Naive thymus-derived CD4-positive, alpha-beta T cell (primary cell): Measurements from ENCODE around the gene TLX1. TPM values are rescaled to one million over a fixed set of nuclear protein-coding genes. Genes with fewer than 3 reads are reported as not detected.

Experiments used
- ATAC-seq: fragments of 150-1000 bp; cut with Tn5 transposase; 2 replicates; pipeline ENCODE4 v1.10.0; 2021; ENCODE audit warnings: mild to moderate bottlenecking, moderate library complexity
- CTCF ChIA-PET: fragments of 350-600 bp; sonication (Branson Sonifier 250); formaldehyde crosslinking; loops from one replicate; lab custom pipeline; 2021; ENCODE audit warnings: antibody characterized with exemption; lab: Charles Lee
- POLR2A ChIA-PET: fragments of 350-600 bp; sonication (Branson Sonifier 250); formaldehyde crosslinking; loops from one replicate; lab custom pipeline; 2021; ENCODE audit warnings: antibody characterized with exemption, inconsistent platforms; lab: Charles Lee
- DNase-seq, 9 donors: peaks; one replicate each; pipeline versions ENCODE4 v3.0.0 to v3.0.0-alpha.2; 2020 to 2022; ENCODE audit warnings: mixed read lengths in 1 of 9
- H3K27ac ChIP-seq: one replicate; pipeline ENCODE4 v1.7.0; 2013; ENCODE audit warnings: mild to moderate bottlenecking, low read depth, low read length, moderate library complexity
- H3K27me3 ChIP-seq, 2 donors: one replicate each; pipeline ENCODE4 v1.7.0; 2013; ENCODE audit warnings: low read length in 2 of 2, mild to moderate bottlenecking in 2 of 2, moderate library complexity in 2 of 2; ENCODE audit not compliant: control insufficient read depth in 2 of 2, insufficient read depth in 2 of 2
- H3K36me3 ChIP-seq, 3 experiments: 1 replicate in 2 of 3; 2 replicates in 1 of 3; pipeline ENCODE4 v1.7.0; 2013; ENCODE audit warnings: low read length in 3 of 3, mild to moderate bottlenecking in 3 of 3, moderate library complexity in 1 of 3; ENCODE audit not compliant: insufficient read depth in 3 of 3, control insufficient read depth in 2 of 3
- H3K4me1 ChIP-seq, 2 donors: one replicate each; pipeline ENCODE4 v1.7.0; 2013; ENCODE audit warnings: low read length in 2 of 2, mild to moderate bottlenecking in 2 of 2, moderate library complexity in 1 of 2; ENCODE audit not compliant: control insufficient read depth in 2 of 2, insufficient read depth in 2 of 2
- H3K4me3 ChIP-seq: 2 replicates; pipeline ENCODE4 v1.7.0; 2013; ENCODE audit warnings: mild to moderate bottlenecking, low read length
- H3K9me3 ChIP-seq, 3 experiments: 1 replicate in 2 of 3; 2 replicates in 1 of 3; pipeline ENCODE4 v1.7.0; 2013; ENCODE audit warnings: low read length in 3 of 3; ENCODE audit not compliant: control insufficient read depth in 2 of 3
- H3K27ac Mint-ChIP-seq, 9 donors: one replicate each; pipeline ENCODE4 v1.8.0; 2020 to 2022; ENCODE audit warnings: mixed read lengths in 9 of 9, mild to moderate bottlenecking in 8 of 9, moderate library complexity in 5 of 9, inconsistent platforms in 2 of 9
- H3K27me3 Mint-ChIP-seq, 5 donors: one replicate each; pipeline ENCODE4 v1.8.0; 2021 to 2022; ENCODE audit warnings: mixed read lengths in 5 of 5, mild to moderate bottlenecking in 1 of 5
- H3K36me3 Mint-ChIP-seq, 5 donors: one replicate each; pipeline ENCODE4 v1.8.0; 2020 to 2022; ENCODE audit warnings: mixed read lengths in 5 of 5, mild to moderate bottlenecking in 3 of 5, inconsistent platforms in 1 of 5
- H3K4me1 Mint-ChIP-seq, 7 donors: one replicate each; pipeline ENCODE4 v1.8.0; 2020 to 2022; ENCODE audit warnings: mixed read lengths in 7 of 7, mild to moderate bottlenecking in 3 of 7, inconsistent platforms in 1 of 7
- H3K4me3 Mint-ChIP-seq, 10 donors: one replicate each; pipeline ENCODE4 v1.8.0; 2020 to 2022; ENCODE audit warnings: mild to moderate bottlenecking in 10 of 10, mixed read lengths in 10 of 10, moderate library complexity in 6 of 10, inconsistent platforms in 2 of 10
- H3K9me3 Mint-ChIP-seq, 11 donors: one replicate each; pipeline ENCODE4 v1.8.0; 2020 to 2022; ENCODE audit warnings: mixed read lengths in 11 of 11, mild to moderate bottlenecking in 4 of 11, inconsistent platforms in 1 of 11, moderate library complexity in 1 of 11
- intact Hi-C, 2 donors: fragments of 100-400 bp; cut with micrococcal nuclease; formaldehyde crosslinking; loops; one replicate each; pipeline ENCODE4 v1.15.1; 2023
- polyA plus RNA-seq, 2 donors: library from polyadenylated mRNA; unstranded; fragments of 300-500 nt; fragmentation: Illumina TruSeq; gene quantifications; one replicate each; pipeline ENCODE4 v1.2.3, GENCODE V29; 2021
- total RNA-seq, 6 experiments: library from RNA in 5 of 6; stranded (reverse) in 5 of 6; gene quantifications; 1 replicate in 5 of 6; 2 replicates in 1 of 6; pipeline ENCODE4 v1.2.3 and lab custom pipeline; 2021 to 2026

TLX1 gene
- total and polyA plus RNA-seq, 7 experiments from 2014 or later, result not detected

- POLR2A ChIA-PET, result no interaction called here
- H3K27me3 ChIP-seq, result peaks cover 11 to 26% of the 10 kb centered on the region in 2 donors
- peak overlapping the region in 2 of 10 donors; percentile 12 to 45 for H3K4me3 Mint-ChIP-seq
- peaks cover 0 to 23% of the 10 kb centered on the region in 2 donors for H3K4me1 ChIP-seq
- CTCF ChIA-PET, result no interaction called here
- H3K9me3 Mint-ChIP-seq, result peaks cover 0 to 2% (median 0%) of the 10 kb centered on the region in 11 donors
- intact Hi-C loops, result no loop called here
- H3K27ac Mint-ChIP-seq, result no peak overlapping the region
- peaks cover 8 to 31% (median 20%) of the 10 kb centered on the region in 7 donors for H3K4me1 Mint-ChIP-seq
- peaks cover 75 to 89% (median 83%) of the 10 kb centered on the region in 5 donors for H3K27me3 Mint-ChIP-seq
- H3K9me3 ChIP-seq, result no peaks in the 10 kb centered on the region
- H3K36me3 ChIP-seq, result no peaks in the 10 kb centered on the region
- no peak for DNase-seq
- ATAC-seq, result no peak
- H3K36me3 Mint-ChIP-seq, result peaks cover 0 to 5% (median 0%) of the 10 kb centered on the region in 5 donors
- H3K4me3 ChIP-seq, result no peak overlapping the region
- no peak overlapping the region for H3K27ac ChIP-seq
Observed at GRCh38 chr10:101130141-101130540, 959 bp upstream of the TLX1 start.

GRCh38 chr10:101131962-101132635 is 999 bp downstream of the TLX1 start:
- Histone ChIP-seq H3K4me3 (no peak overlapping the region), H3K27ac (no peak overlapping the region), H3K9me3 (no peaks in the 10 kb centered on the region), H3K27me3 (peaks cover 11 to 21% of the 10 kb centered on the region in 2 donors), H3K36me3 (no peaks in the 10 kb centered on the region), H3K4me1 (peaks cover 0 to 23% of the 10 kb centered on the region in 2 donors)
- peaks cover 0 to 2% (median 0%) of the 10 kb centered on the region in 11 donors for H3K9me3 Mint-ChIP-seq
- ATAC-seq (no peak), DNase-seq (no peak)
- H3K4me1 Mint-ChIP-seq, result peaks cover 16 to 40% (median 28%) of the 10 kb centered on the region in 7 donors
- ChIA-PET CTCF (interaction anchor here (1.0 kb wide), 1 partner anchor 36 kb away, joined by 4 read pairs; no protein-coding TSS in a partner anchor), POLR2A (no interaction called here)
- H3K27me3 Mint-ChIP-seq, result peaks cover 75 to 90% (median 84%) of the 10 kb centered on the region in 5 donors
- H3K4me3 Mint-ChIP-seq, result peak overlapping the region in 9 of 10 donors; percentile 58 to 81 (median 75)
- intact Hi-C loops, result no loop called here
- H3K27ac Mint-ChIP-seq, result peak overlapping the region in 1 of 9 donors; percentile 23
- H3K36me3 Mint-ChIP-seq, result peaks cover 0 to 5% (median 0%) of the 10 kb centered on the region in 5 donors

GRCh38 chr10:101132636-101133473 is 1.8 kb downstream of the TLX1 start:
- ATAC-seq, result no peak
- intact Hi-C loops, result no loop called here
- Histone ChIP-seq H3K4me1 (peaks cover 0 to 23% of the 10 kb centered on the region in 2 donors), H3K4me3 (no peak overlapping the region), H3K36me3 (no peaks in the 10 kb centered on the region), H3K27ac (no peak overlapping the region), H3K27me3 (peaks cover 11 to 21% of the 10 kb centered on the region in 2 donors), H3K9me3 (no peaks in the 10 kb centered on the region)
- peaks cover 76 to 92% (median 84%) of the 10 kb centered on the region in 5 donors for H3K27me3 Mint-ChIP-seq
- ChIA-PET CTCF (interaction anchor here (1.0 kb wide), 1 partner anchor 37 kb away, joined by 4 read pairs; no protein-coding TSS in a partner anchor), POLR2A (no interaction called here)
- H3K27ac Mint-ChIP-seq, result peak overlapping the region in 1 of 9 donors; percentile 23
- no peaks in the 10 kb centered on the region for H3K9me3 Mint-ChIP-seq
- DNase-seq, result no peak
- H3K36me3 Mint-ChIP-seq, result peaks cover 0 to 5% (median 0%) of the 10 kb centered on the region in 5 donors
- H3K4me3 Mint-ChIP-seq, result peak overlapping the region; percentile 25 to 87 (median 74)
- H3K4me1 Mint-ChIP-seq, result peaks cover 16 to 44% (median 31%) of the 10 kb centered on the region in 7 donors

GRCh38 chr10:101133489-101134298 is 2.6 kb downstream of the TLX1 start:
- Histone ChIP-seq H3K27ac (no peak overlapping the region), H3K36me3 (no peaks in the 10 kb centered on the region), H3K4me3 (no peak overlapping the region), H3K9me3 (no peaks in the 10 kb centered on the region), H3K4me1 (peaks cover 0 to 23% of the 10 kb centered on the region in 2 donors), H3K27me3 (peaks cover 5 to 22% of the 10 kb centered on the region in 2 donors)
- DNase-seq, result no peak
- Mint-ChIP-seq H3K4me3 (peak overlapping the region in 8 of 10 donors; percentile 16 to 81 (median 60)), H3K9me3 (no peaks in the 10 kb centered on the region), H3K27me3 (peaks cover 79 to 92% (median 88%) of the 10 kb centered on the region in 5 donors), H3K4me1 (peaks cover 22 to 51% (median 39%) of the 10 kb centered on the region in 7 donors), H3K27ac (peak overlapping the region in 2 of 9 donors; percentile 43 to 67), H3K36me3 (peaks cover 0 to 5% (median 0%) of the 10 kb centered on the region in 5 donors)
- CTCF ChIA-PET, result no interaction called here
- POLR2A ChIA-PET, result no interaction called here
- intact Hi-C loops, result no loop called here
- no peak for ATAC-seq

- H3K27ac ChIP-seq, result no peak overlapping the region
- H3K27me3 ChIP-seq, result peaks cover 5 to 21% of the 10 kb centered on the region in 2 donors
- intact Hi-C loops, result loop anchor here in 1 of 2 donors (5.0 kb wide), 1 partner anchor 392 kb away; no protein-coding TSS in a partner anchor
- H3K4me3 ChIP-seq, result no peak overlapping the region
- no peaks in the 10 kb centered on the region for H3K36me3 ChIP-seq
- H3K36me3 Mint-ChIP-seq, result peaks cover 0 to 3% (median 0%) of the 10 kb centered on the region in 5 donors
- H3K27me3 Mint-ChIP-seq, result peaks cover 79 to 93% (median 88%) of the 10 kb centered on the region in 5 donors
- ChIA-PET POLR2A (no interaction called here), CTCF (no interaction called here)
- peak overlapping the region in 8 of 10 donors; percentile 4 to 81 (median 57) for H3K4me3 Mint-ChIP-seq
- ATAC-seq (no peak), DNase-seq (no peak)
- H3K9me3 ChIP-seq, result no peaks in the 10 kb centered on the region
- peaks cover 24 to 59% (median 44%) of the 10 kb centered on the region in 7 donors for H3K4me1 Mint-ChIP-seq
- H3K9me3 Mint-ChIP-seq, result no peaks in the 10 kb centered on the region
- H3K4me1 ChIP-seq, result peaks cover 0 to 23% of the 10 kb centered on the region in 2 donors
- peak overlapping the region in 1 of 9 donors; percentile 77 for H3K27ac Mint-ChIP-seq
Observed at GRCh38 chr10:101134299-101135127, 3.4 kb downstream of the TLX1 start.
